Astrocyte (in vitro differentiated cells and primary cell): ENCODE data around the gene LEO1. TPM values are rescaled to one million over a fixed set of nuclear protein-coding genes. Genes with fewer than 3 reads are reported as not detected.
A peak's percentile ranks its signal among the peaks of the same experiment; 100 is the strongest.

Experiments
- DNase-seq: peaks from one replicate; pipeline ENCODE4 v3.0.0-alpha.2; 2010; ENCODE audit warnings: low read depth
- FAIRE-seq: peaks from 2 replicates; lab custom pipeline; 2011; peaks lifted over from hg19 to GRCh38; lab: Jason Lieb, UNC
- H2AFZ ChIP-seq: 2 replicates; pipeline ENCODE4 v1.6.0; 2012; ENCODE audit warnings: low read depth, low read length, inconsistent platforms
- H3K27ac ChIP-seq: 2 replicates; pipeline ENCODE4 v1.5.1; 2011; ENCODE audit warnings: low read depth, low read length, inconsistent platforms
- H3K27me3 ChIP-seq: 2 replicates; pipeline ENCODE4 v1.6.0; 2011; ENCODE audit warnings: low read length, inconsistent platforms; ENCODE audit not compliant: insufficient read depth
- H3K36me3 ChIP-seq: 2 replicates; pipeline ENCODE4 v1.5.1; 2011; ENCODE audit warnings: low read length, inconsistent platforms; ENCODE audit not compliant: insufficient read depth
- H3K4me1 ChIP-seq: 2 replicates; pipeline ENCODE4 v1.5.1; 2011; ENCODE audit warnings: low read length, inconsistent platforms; ENCODE audit not compliant: insufficient read depth
- H3K4me2 ChIP-seq: 2 replicates; pipeline ENCODE4 v1.6.0; 2012; ENCODE audit warnings: low read length, inconsistent platforms
- H3K4me3 ChIP-seq: 2 replicates; pipeline ENCODE4 v1.5.1; 2011; ENCODE audit warnings: low read depth, mild to moderate bottlenecking, low read length, inconsistent platforms; ENCODE audit not compliant: insufficient read depth
- H3K79me2 ChIP-seq: 2 replicates; pipeline ENCODE4 v1.6.0; 2012; ENCODE audit warnings: mild to moderate bottlenecking, low read length, inconsistent platforms; ENCODE audit not compliant: insufficient read depth
- H3K9ac ChIP-seq: 2 replicates; pipeline ENCODE4 v1.6.0; 2012; ENCODE audit warnings: mild to moderate bottlenecking, low read length, inconsistent platforms
- H3K9me3 ChIP-seq: 2 replicates; pipeline ENCODE4 v1.5.1; 2012; ENCODE audit warnings: low read depth, mild to moderate bottlenecking, low read length, inconsistent platforms; ENCODE audit not compliant: insufficient read depth
- H4K20me1 ChIP-seq: 2 replicates; pipeline ENCODE4 v1.6.0; 2012; ENCODE audit warnings: low read length, inconsistent platforms; ENCODE audit not compliant: insufficient read depth
- H3K27ac Mint-ChIP-seq: one replicate; pipeline ENCODE4 v1.8.0; 2021; ENCODE audit warnings: mild to moderate bottlenecking, mixed read lengths; ENCODE audit not compliant: unreplicated experiment
- H3K27me3 Mint-ChIP-seq: one replicate; pipeline ENCODE4 v1.8.0; 2021; ENCODE audit warnings: low read depth, mixed read lengths; ENCODE audit not compliant: unreplicated experiment
- H3K36me3 Mint-ChIP-seq: one replicate; pipeline ENCODE4 v1.8.0; 2021; ENCODE audit warnings: low read depth, mixed read lengths; ENCODE audit not compliant: unreplicated experiment
- H3K4me1 Mint-ChIP-seq: one replicate; pipeline ENCODE4 v1.8.0; 2021; ENCODE audit warnings: low read depth, mixed read lengths; ENCODE audit not compliant: unreplicated experiment
- H3K4me3 Mint-ChIP-seq: one replicate; pipeline ENCODE4 v1.8.0; 2021; ENCODE audit warnings: mild to moderate bottlenecking, moderate library complexity, mixed read lengths; ENCODE audit not compliant: unreplicated experiment
- H3K9me3 Mint-ChIP-seq: one replicate; pipeline ENCODE4 v1.8.0; 2021; ENCODE audit warnings: mild to moderate bottlenecking, mixed read lengths; ENCODE audit not compliant: unreplicated experiment
- CTCF ChIP-seq: IDR thresholded peaks from 2 replicates; pipeline ENCODE4 v1.5.1; 2011; ENCODE audit warnings: low read depth, mild to moderate bottlenecking, inconsistent platforms, low read length, moderate library complexity; ENCODE audit not compliant: insufficient read depth
- EZH2 ChIP-seq: IDR thresholded peaks from 2 replicates; pipeline ENCODE4 v1.6.1; 2012; ENCODE audit warnings: mild to moderate bottlenecking, low read length, inconsistent platforms; ENCODE audit not compliant: insufficient read depth
- total RNA-seq: library from RNA; stranded (reverse); gene quantifications from 2 replicates; pipeline ENCODE4 v1.2.1, GENCODE V29; 2021

LEO1 gene
- total RNA-seq, 1 donor from 2014 or later = 25.5 TPM

GRCh38 chr15:51907136-51907862 is 64.3 kb downstream of the LEO1 start:
- TF ChIP-seq CTCF = no peak
- TF ChIP-seq EZH2 = no peak
- Histone ChIP-seq H3K79me2 (no peaks in the 10 kb centered on the region), H3K27me3 (no peaks in the 10 kb centered on the region), H4K20me1 (peaks cover 28% of the 10 kb centered on the region), H3K36me3 (peaks cover 24% of the 10 kb centered on the region), H3K4me1 (peaks cover 18% of the 10 kb centered on the region), H3K4me3 (no peak overlapping the region), H3K27ac (no peak overlapping the region), H3K9ac (no peak overlapping the region), H2AFZ (no peak overlapping the region), H3K9me3 (no peaks in the 10 kb centered on the region), H3K4me2 (no peak overlapping the region)
- Mint-ChIP-seq H3K27me3 (no peaks in the 10 kb centered on the region), H3K27ac (no peak overlapping the region), H3K4me3 (no peak overlapping the region), H3K4me1 (peaks cover 17% of the 10 kb centered on the region), H3K9me3 (no peaks in the 10 kb centered on the region), H3K36me3 (peaks cover 6% of the 10 kb centered on the region)
- DNase-seq = peak; percentile 25
- FAIRE-seq = no peak

GRCh38 chr15:51904931-51905330 is 66.6 kb downstream of the LEO1 start:
- H3K4me3 ChIP-seq = no peak overlapping the region
- Mint-ChIP-seq H3K27me3 (no peaks in the 10 kb centered on the region), H3K9me3 (no peaks in the 10 kb centered on the region), H3K4me3 (no peak overlapping the region), H3K36me3 (peaks cover 6% of the 10 kb centered on the region), H3K4me1 (peaks cover 17% of the 10 kb centered on the region), H3K27ac (no peak overlapping the region)
- H3K4me1 ChIP-seq = peaks cover 18% of the 10 kb centered on the region
- FAIRE-seq (no peak), DNase-seq (no peak)
- no peak overlapping the region for H2AFZ ChIP-seq
- no peaks in the 10 kb centered on the region for H3K9me3 ChIP-seq
- no peak overlapping the region for H3K4me2 ChIP-seq
- H4K20me1 ChIP-seq = peaks cover 28% of the 10 kb centered on the region
- no peak overlapping the region for H3K9ac ChIP-seq
- H3K27ac ChIP-seq = no peak overlapping the region
- no peaks in the 10 kb centered on the region for H3K79me2 ChIP-seq
- no peak for TF ChIP-seq EZH2
- TF ChIP-seq CTCF = no peak
- H3K27me3 ChIP-seq = no peaks in the 10 kb centered on the region
- H3K36me3 ChIP-seq = peaks cover 36% of the 10 kb centered on the region

DNA sequence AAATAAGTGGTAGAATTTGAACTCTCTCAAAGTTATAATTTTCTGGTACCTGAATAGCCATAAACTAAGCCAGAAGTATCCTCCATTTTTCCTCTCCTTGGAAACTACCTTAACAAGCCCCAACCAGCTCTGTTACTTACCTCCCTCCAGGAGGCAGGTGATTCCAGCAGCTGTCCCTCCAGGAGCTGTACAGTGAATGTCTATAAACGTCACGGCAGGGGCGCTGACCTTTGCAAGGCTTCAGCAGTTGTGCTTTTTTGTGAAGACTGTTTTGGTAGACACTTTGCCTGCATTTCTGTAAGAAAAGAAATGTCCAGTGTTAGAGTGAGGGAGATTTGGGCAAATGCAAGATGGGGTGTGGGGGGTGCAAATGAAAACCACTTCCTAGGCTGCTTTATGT is 67.2 kb downstream of the LEO1 start:
- Mint-ChIP-seq H3K4me3 (no peak overlapping the region), H3K27me3 (no peaks in the 10 kb centered on the region), H3K4me1 (peaks cover 17% of the 10 kb centered on the region), H3K27ac (no peak overlapping the region), H3K9me3 (no peaks in the 10 kb centered on the region), H3K36me3 (peaks cover 6% of the 10 kb centered on the region)
- Histone ChIP-seq H3K27me3 (no peaks in the 10 kb centered on the region), H3K36me3 (peaks cover 37% of the 10 kb centered on the region), H3K9me3 (no peaks in the 10 kb centered on the region), H4K20me1 (peaks cover 28% of the 10 kb centered on the region), H3K27ac (no peak overlapping the region), H3K4me3 (no peak overlapping the region), H2AFZ (no peak overlapping the region), H3K79me2 (no peaks in the 10 kb centered on the region), H3K4me2 (no peak overlapping the region), H3K9ac (no peak overlapping the region), H3K4me1 (peaks cover 18% of the 10 kb centered on the region)
- DNase-seq (no peak), FAIRE-seq (no peak)
- TF ChIP-seq CTCF (no peak), EZH2 (no peak)
